SKM-1 treated with dmso at 0.1 percent for 144 hours (cell line): Measurements from ENCODE around the gene PLCD3.

Experiments used
- DNase-seq: peaks from one replicate; lab custom pipeline; 2025; ENCODE audit not compliant: unreplicated experiment; lab: John Stamatoyannopoulos, UW

The PLCD3 gene

DNA sequence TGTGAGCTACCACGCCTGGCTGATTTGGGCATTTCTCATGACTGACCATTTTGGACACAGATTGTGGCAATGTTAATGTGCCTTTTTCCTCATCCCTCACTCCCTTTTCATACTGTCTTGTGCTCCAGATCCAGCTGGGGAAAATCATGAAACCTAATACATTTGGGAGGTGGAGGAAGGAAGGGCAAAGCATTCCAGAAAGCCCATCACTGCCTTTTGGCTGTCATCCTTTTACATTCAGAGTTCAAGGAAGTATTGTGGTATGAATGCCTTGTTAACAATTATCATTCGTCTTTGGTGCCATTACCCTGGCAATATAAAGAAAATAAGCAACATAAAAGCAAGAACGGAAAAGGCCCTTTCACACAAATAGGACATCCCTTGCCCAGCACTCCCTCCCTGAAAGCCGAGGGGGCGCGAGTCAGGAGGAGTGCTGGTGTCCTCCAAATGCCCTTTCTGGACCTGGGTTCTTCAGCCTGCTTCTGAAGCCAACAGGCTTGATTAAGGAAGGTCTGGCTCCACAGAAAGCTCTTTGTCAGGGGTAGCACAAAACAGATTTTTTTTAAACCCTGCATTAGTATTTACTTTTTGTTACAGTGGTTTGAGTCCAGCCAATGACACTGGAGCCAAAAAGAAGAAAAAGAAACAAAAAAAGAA is 51.1 kb downstream of the PLCD3 start:
- no peak for DNase-seq

DNA sequence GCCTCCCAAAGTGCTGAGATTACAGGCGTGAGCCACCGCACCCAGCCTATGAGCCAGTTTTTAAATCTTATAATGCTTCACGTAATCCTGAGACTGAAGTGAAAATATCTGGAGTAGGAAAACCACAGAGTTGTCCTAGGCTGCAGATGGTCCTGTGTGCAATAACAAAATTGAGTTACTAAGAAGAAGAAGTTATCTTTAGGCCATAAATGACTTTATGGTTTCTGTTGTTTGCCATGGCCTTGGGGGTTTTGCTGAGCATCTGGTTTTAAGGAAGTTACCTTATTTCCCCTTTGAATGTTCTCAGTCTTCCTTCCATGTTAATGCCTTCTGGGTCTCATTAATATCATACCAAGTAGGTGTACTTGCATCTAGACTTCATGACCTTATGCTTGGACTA is 54.7 kb downstream of the PLCD3 start:
- DNase-seq, result peak; percentile 96

DNA sequence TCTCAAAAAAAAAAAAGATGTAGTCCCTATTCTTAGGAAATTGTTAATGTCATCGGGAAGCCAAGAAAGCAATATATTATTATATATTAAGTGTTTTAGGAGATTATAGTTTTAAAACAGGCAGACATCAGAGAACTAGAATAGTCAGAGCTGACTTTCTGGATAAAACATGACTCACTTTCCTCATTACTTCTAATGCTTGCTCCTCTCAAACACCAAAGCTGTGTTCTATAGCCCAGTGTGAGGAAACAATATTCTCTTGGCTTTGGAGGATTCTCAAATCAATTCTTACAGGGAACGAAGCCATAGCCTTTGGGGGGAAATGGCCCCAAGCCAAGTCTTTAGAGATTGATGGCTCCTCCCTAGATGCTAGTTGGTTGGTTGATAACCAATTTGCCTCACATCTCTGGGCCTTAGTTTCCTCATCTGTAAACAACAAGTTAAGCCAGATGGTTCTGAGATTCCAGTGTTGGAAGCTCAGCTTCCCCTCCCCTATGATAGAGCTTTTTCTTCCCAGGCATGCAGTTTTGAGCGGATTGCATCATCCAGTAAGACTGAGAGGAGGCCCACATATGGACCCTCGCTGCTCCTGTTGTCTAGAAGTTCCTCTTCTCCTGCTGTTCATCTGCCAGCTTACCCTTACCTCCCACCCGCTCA is 58.8 kb downstream of the PLCD3 start:
- peak; percentile 24 for DNase-seq

DNA sequence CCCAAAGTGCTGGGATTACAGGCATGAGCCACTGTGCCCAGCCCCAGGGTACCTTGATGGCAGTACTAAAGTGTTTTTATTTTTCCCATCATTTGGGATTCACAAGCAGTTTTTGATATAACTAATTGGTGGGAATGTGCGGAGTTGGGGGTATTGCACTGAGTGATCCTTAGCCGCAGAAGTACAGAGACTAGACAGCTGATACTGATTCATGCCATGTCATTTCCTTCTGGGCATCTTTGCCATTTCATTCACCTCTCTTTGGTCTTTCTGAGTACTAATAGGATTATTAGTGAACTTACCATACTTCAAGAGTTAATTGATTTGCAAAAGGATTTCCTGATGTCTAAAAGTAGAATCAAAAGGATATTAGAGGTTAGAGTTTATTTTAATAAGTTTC is 61.5 kb downstream of the PLCD3 start:
- DNase-seq, result no peak

DNA sequence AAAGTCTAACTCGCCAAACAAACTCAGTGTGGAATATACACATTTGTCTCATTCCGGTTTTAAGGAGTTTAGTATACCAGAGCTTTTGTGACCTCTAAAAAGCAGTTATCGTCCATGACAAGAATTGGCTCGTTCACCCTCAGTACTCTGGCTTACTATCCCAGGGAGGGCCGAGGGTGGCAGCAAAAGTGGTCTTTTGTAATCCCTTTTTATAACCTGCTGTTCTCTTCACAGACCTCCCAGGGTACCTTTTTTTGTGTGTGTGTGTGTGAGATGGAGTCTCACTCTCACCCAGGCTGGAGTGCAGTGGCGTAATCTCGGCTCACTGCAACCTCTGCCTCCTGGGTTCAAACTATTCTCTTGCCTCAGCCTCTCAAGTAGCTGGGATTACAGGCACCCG is 62.3 kb downstream of the PLCD3 start:
- no peak for DNase-seq

DNA sequence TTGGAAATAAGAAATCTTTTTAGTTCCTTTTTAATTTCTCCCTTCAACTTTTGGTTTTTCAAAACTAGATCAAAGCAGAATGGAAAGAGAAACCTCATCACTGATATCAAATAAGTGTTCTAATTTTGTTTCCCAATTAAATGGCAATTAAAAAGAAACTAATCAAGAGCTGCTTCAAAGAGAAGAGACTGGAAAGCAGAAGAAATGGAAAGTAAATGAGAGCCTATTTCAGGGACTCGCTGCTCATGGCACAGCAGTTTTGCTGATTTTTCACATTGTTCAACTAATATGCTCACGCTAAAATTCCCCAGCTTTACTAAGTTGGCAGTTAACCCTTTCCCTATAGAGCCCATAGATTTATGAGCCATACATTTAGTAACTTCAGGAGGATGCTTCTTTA is 64.7 kb downstream of the PLCD3 start:
- no peak for DNase-seq

DNA sequence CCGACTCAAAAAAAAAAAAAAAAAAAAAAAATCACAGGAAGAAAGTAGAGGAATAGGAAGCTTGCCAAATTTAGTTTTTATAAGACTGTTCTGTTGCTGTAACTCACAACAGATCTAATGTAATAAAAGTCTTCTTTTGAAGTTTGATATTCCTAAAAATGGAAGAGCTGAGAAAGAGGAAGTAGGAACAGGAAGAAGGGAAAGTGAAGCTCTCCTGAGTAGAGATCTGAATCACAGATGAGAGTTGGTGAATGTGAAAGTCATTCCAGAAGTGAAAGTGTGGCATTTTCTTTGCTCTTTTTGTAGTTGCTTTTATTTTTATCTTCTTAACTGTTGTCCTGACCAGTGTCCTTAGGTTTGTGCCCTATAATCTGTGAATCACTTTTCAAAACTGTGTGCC is 69.1 kb downstream of the PLCD3 start:
- DNase-seq, result no peak

DNA sequence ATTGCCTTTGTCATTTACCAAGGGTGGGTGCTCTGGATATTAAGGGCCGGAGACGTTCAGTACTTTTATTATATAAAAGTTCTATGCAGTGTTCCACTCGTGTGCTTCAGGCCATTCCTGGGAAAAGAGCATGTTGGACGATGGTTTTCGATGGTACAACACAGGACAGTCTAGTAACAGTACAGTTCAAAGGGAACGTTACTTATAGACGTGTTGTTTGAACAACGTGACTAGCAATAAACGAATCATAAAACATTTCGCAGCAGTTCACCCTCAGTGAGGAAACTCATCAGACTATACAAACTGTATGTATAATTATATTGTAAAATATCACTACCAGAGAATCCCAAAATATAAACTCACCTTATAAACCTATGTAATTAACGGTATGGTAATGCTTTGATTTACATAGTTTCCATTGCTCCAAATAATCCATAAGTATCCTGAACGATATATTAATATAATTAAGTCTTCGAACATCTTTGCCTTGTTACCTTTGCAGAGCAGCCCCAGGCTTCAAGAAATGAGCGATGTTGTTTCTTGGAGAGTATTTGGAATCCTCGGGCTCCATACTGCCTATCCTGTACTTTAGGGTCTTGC is 70.6 kb downstream of the PLCD3 start:
- DNase-seq, result no peak

DNA sequence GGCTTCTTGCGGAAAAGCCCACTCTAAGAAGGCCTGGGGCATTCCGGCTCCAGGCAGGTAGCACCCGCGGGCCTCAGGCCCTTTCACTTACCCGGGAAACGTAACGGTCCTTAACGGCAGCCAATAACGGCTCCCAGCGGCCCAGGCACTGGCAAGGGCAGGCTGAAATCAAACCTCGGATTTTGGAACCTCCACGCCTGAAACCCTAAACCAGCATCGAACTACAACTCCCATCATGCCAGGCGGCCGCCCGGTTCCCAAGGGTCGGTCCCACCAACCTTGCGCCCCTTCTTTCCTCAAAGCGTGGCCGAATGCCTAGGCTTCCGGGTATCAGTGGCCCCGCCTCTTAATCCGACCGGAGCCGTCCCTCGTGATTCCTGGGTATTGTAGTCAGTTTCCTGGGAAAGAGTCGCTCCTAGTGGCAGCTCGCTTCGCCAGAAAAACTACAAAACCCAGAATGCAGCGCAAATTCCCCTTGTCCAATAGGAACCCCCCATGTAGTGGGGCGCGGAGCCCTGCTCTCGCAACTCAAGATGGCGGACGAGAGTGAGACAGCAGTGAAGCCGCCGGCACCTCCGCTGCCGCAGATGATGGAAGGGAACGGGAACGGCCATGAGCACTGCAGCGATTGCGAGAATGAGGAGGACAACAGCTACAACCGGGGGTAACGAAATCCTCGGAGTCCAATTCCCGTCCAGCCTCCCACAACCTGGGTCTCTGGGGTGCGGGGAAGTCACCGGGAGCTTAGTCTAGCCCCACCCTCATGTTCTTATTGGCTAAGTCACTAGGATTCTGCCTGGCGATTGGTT is 71.3 kb downstream of the PLCD3 start, which contains the start of gene NMT1:
NMT1 (plus strand) TSS at position 521 of the 809 bp plus-strand sequence; CDS start at position 534, 13 bp downstream.
- DNase-seq, result peak; percentile 99

DNA sequence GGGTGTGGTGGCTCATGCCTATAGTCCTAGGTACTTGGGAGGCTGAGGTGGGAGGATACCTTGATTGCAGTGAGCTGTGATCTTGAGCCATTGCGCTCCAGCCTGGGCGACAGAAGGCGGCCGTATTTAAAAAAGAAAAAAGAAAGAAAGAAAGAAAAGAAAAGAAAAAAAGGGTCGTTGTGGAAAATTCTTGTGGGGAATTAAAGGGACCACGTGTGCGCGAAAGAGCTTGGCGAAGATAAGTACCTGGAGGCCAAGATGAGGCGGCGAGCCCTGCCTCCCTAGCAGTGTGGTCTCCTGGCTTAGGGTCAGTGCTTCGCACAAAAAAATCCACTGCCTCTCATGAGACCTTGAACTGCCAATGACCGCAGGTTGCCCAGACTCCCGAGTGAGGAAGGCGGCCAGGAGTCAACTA is 71.9 kb downstream of the PLCD3 start:
- no peak for DNase-seq
